Gastrocnemius medialis (tissue), 4 donors: ENCODE data around the gene LDLRAD4.

Experiments used
- CTCF ChIP-seq, 5 experiments: fragments of 450-650 bp in 3 of 5; fragments of 200-600 bp in 2 of 5; sonication (generic) in 2 of 5; IDR thresholded peaks in 4 of 5; conservative IDR thresholded peaks in 1 of 5; 1 replicate in 4 of 5; 2 replicates in 1 of 5; pipeline ENCODE4 v1.5.1; 2016 to 2019; ENCODE audit warnings: antibody characterized with exemption in 5 of 5, mild to moderate bottlenecking in 3 of 5, moderate library complexity in 3 of 5
- POLR2A ChIP-seq, 2 donors: fragments of 450-650 bp; IDR thresholded peaks; one replicate each; pipeline ENCODE4 v1.6.1; 2017; ENCODE audit warnings: antibody characterized with exemption in 2 of 2, mild to moderate bottlenecking in 2 of 2, moderate library complexity in 2 of 2

GRCh38 chr18:13265911-13266217, 47.3 kb downstream of the LDLRAD4 start:
- no peak for TF ChIP-seq CTCF (IDR thresholded peaks at IDR 0.05 in 4 of 5, conservative IDR thresholded peaks at IDR 0.05 in 1 of 5)
- TF ChIP-seq POLR2A (IDR thresholded peaks at IDR 0.05), result no peak
